ENCODE results near the gene PITPNM1.
"Not testable (repeated sequence)": the region's sequence is repeated elsewhere in the genome, so short reads cannot be mapped to it uniquely, and the experiment has no call there.

PITPNM1 gene

DNA sequence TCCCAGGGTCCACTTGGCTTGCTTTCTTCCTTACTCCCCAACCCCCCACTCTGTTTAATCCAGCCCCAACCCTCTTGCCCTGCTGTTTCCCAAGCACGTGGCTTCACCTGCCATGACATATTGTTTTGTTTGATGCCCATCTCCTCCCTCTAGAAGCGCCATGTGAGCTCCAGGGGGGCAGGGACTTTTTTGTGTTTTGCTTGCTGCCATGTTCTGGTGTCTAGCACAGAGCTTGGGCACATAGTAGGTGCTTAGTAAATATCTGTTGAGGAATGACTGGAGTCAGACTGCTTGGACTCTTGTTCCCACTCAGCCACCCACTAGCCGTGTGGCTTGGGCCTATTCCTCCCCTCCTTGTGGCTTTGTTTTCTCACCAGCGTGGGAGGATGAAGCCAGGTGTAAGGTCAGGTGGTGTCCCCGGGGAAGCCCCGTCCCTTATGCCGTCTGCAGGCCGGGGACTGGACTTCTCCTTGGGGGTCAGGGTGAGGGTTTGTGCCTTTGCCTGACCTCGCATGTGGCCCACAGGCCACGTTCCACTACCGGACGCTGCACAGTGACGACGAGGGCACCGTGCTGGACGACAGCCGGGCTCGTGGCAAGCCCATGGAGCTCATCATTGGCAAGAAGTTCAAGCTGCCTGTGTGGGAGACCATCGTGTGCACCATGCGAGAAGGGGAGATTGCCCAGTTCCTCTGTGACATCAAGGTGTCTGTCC, 18.5 kb downstream of the PITPNM1 start:
- no peak for DNase-seq

DNA sequence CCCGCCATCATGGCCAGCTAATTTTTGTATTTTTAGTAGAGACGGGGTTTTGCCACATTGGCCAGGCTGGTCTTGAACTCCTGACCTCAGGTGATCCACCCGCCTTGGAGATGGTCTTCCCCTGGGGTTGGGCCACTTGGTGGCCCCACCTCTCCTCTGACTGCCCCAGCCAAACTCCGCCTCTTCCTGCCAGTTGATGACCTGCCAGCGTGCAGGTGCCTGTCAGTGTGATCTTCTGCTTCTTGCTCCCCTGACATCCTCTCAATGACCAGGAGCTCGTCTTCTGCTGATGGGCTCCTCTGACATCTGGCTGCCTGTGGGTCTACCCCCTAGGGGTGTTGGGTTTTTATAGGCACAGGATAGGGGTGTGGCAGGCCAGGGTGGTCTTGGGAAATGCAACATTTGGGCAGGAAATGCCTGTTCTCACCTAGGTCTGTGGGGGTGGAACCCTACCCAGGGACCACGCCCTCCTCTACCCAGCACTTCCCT, 19.2 kb downstream of the PITPNM1 start:
- not testable (repeated sequence) for DNase-seq

GRCh38 chr11:67484847-67485311, 20.3 kb downstream of the PITPNM1 start:
- DNase-seq, result peak; percentile 87

- peak; percentile 81 for DNase-seq
These were observed 21.1 kb downstream of the PITPNM1 start for GRCh38 chr11:67483831-67484665.

DNA sequence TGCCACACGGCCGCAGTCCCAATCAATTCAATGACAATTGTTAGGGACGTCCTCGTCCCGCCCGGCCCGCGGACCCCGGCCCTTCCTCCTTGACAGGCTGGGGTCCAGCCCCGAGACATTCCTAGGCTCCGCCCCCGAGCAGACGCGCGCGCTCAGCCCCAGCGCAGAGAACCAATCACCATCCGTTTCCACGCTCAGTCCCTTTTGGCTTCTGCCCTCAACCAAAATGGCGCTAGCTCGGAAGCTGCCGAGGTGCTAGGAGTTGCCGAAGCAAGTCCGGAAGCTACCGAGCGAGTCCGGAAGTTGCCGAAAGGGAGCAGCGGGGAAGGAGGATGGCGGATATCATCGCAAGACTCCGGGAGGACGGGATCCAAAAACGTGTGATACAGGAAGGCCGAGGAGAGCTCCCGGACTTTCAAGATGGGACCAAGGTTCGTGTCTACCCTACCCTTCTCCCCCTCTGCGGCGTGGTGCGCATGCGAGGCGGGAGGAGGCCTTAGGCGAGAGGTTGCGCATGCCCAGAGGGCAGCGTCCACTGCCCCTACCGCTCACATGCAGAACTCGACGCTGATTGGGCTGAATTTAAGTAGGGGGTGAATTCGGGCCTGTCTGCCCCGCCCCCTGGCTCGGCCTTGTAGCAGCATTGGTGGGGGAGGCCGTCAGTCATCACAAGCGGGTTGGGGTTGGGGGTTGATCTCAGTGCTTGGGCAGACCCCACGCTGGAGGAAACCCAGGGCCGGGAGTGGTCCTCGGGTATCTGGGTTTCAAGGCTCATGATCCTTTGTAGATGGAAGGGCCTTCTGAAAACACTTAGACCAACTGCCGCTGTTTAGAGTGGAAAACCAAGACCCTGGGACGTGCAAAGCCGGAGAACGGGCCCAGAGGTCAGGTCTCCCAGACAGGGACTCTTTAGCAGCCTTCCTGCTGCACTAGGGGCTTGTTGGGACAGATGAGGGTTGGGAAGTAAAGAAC, 22.1 kb downstream of the PITPNM1 start, which contains the start of gene AIP:
Gene AIP (plus strand): TSS at position 200 of the 972 bp plus-strand sequence. CDS start 133 bp downstream, at position 333.
- peak; percentile 99 for DNase-seq

DNA sequence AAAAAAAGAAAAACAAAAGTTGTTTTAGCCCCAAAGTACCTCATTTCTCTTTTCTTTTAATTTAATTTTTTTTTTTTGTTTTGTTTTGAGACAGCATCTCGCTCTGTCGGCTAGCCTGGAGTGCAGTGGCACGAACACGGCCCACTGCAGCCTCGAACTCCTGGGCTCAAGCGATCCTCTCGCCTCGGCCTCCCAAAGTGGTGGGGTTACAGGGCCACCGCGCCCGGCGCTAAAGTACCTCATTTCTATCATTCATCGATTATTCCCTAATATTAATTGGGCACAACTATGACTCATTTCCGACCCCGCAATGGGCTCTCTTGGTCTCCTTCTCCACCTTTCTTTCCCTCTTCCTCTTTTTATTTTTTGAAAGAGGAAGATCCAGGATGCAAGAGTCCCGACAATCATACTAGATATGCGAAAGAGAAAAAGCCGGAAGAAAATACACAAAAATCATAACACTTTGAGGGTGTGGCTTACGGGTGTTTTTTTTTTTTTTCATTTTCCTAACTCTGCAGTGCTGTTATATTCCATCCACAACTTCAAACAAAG, 22.8 kb downstream of the PITPNM1 start:
- no peak for DNase-seq

GRCh38 chr11:67477344-67478050, 27.7 kb downstream of the PITPNM1 start:
- DNase-seq, result not testable (repeated sequence)

GRCh38 chr11:67476692-67477091, 28.5 kb downstream of the PITPNM1 start:
- DNase-seq, result not testable (repeated sequence)

GRCh38 chr11:67472882-67473281, 32.3 kb downstream of the PITPNM1 start:
- DNase-seq, result no peak

- no peak for DNase-seq
These were observed 34.7 kb downstream of the PITPNM1 start for GRCh38 chr11:67470337-67471002.

- no peak for DNase-seq
These were observed 35.7 kb downstream of the PITPNM1 start for GRCh38 chr11:67469508-67469811.

GRCh38 chr11:67468759-67469507, 36.2 kb downstream of the PITPNM1 start, which contains the start of gene TMEM134:
Gene TMEM134, minus strand, starts transcription at chr11:67469251. Its CDS starts 59 bp downstream, at chr11:67469192.
- DNase-seq, result peak; percentile 95

DNA sequence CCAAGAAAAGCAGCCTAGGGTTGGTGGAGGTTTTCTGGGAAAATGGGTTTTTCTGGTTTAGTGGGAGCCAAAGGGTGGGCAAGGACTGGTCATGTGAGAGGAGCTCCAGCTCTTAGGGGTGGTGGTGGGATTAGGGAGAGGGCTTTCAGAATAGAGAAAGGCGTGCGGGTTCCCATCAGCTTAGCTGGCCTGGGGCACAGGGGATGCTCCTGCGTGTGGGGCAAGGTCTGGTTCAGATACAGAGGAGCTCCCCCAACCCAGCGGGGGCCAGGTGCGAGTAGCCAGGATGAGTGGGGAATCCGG, 36.8 kb downstream of the PITPNM1 start:
- DNase-seq, result no peak

DNA sequence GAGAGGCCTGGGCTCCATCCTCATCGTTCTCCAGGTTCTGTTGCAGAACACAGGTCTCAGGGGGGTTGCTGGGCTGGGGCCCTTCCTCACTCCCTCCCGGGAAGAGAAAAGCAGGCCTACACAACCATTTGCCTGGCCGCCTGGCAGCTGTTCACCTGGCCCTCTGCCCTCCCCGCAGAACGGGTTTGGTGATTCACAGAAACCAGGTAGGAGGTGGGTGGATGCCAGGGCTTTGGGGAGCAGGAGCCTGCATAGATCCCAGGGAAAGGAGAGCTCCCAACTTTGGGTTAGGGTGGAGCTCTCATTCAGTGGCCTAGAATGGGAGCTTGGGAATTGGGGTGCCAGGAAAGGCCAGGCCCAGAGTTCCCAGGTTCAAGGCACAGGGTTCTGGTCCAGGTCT, 37.1 kb downstream of the PITPNM1 start:
- DNase-seq, result no peak

- DNase-seq, result no peak
These were observed 38.0 kb downstream of the PITPNM1 start for GRCh38 chr11:67466962-67467771.

GRCh38 chr11:67466367-67466766, 38.8 kb downstream of the PITPNM1 start:
- no peak for DNase-seq

GRCh38 chr11:67465530-67465929, 39.6 kb downstream of the PITPNM1 start:
- DNase-seq, result not testable (repeated sequence)

- peak; percentile 63 for DNase-seq
These were observed 40.0 kb downstream of the PITPNM1 start for GRCh38 chr11:67465189-67465510.

DNA sequence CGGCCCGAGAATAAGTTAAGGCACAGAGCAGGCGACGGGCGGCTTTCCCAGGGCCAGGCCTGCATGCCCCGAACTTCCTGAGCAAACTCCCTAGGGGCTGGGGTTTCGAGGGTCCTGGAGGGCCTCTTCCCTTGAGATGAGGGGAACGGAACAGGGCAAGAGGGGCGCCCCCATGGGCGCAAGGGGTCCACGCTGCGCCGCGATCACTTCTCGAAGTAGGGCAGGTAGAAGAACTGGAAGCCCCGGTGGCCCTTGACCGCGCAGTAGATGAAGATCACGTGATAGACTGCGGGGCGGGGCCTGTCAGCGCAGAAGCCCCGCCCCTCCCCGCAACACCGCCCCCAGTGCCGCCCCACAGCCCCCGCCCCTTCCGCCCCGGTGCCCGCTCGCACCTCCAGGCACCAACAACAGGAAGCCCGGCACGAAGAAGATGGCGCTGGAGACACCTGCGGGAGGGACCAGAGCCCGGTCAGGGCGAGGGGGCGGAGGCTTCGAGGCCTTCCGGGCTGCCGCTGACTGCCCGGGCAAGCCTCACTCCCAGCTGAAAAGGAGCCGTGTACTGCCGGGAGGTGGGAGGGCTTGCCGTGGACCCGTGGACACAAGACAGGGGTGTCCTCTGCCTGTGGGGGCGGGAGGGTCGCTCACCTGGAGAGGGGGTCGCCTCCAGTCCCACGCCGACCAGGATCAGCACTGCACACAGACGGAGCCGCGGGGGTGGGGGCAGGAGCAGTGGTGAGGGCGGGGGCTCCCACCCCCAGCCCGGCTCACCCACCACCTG, 40.6 kb downstream of the PITPNM1 start:
- DNase-seq, result peak; percentile 93

All from activated CD8-positive, alpha-beta memory T cell treated with anti-CD3 and anti-CD28 coated beads for 24 hours (primary cell).